SK-N-SH (cell line): ENCODE data around the gene MYLK. TPM values are rescaled to one million over a fixed set of nuclear protein-coding genes. Genes with fewer than 3 reads are reported as not detected.

Source experiments
- CTCF ChIA-PET: fragments of 300-600, 350-600 bp; formaldehyde crosslinking; extraction: SDS; loops from one replicate; lab custom pipeline; 2021; lab: Yijun Ruan, JAX
- POLR2A ChIA-PET: fragments of 350-600 bp; sonication (Branson Sonifier 250); formaldehyde crosslinking; extraction: SDS; loops from one replicate; lab custom pipeline; 2020; ENCODE audit warnings: antibody characterized with exemption, inconsistent platforms; lab: Yijun Ruan, JAX
- DNase-seq: peaks from one replicate; pipeline ENCODE4 v3.0.0; 2012
- H2AFZ ChIP-seq: fragments of 200-600 bp; sonication (generic); 2 replicates; pipeline ENCODE4 v1.8.1; 2016; ENCODE audit warnings: antibody characterized with exemption, mild to moderate bottlenecking, low read depth
- H3F3A ChIP-seq: fragments of 200-600 bp; sonication (generic); replicated peaks from 2 replicates; pipeline ENCODE3; 2016; ENCODE audit warnings: antibody characterized with exemption, mild to moderate bottlenecking; ENCODE audit not compliant: insufficient read depth
- H3K27ac ChIP-seq, 2 experiments: fragments of 200-500 bp in 1 of 2; fragments of 200-600 bp in 1 of 2; sonication (Bioruptor generic) in 1 of 2; sonication (generic), shearing (Covaris generic) in 1 of 2; 2 replicates each; pipeline versions ENCODE4 v1.5.1 to v1.6.1; 2014 to 2016; ENCODE audit warnings: low read depth in 2 of 2, inconsistent platforms in 1 of 2, low read length in 1 of 2, mild to moderate bottlenecking in 1 of 2, mixed read lengths in 1 of 2
- H3K27me3 ChIP-seq: fragments of 200-600 bp; sonication (generic), shearing (Covaris generic); 2 replicates; pipeline ENCODE4 v1.6.1; 2016; ENCODE audit warnings: mixed run types; ENCODE audit not compliant: insufficient read depth
- H3K36me3 ChIP-seq, 2 experiments: fragments of 200-500 bp in 1 of 2; fragments of 200-600 bp in 1 of 2; sonication (Bioruptor generic) in 1 of 2; sonication (generic) in 1 of 2; replicated peaks in 1 of 2; 2 replicates each; pipeline versions ENCODE3 to v1.5.1; 2014 to 2016; ENCODE audit warnings: low read length in 1 of 2, mild to moderate bottlenecking in 1 of 2; ENCODE audit not compliant: insufficient read depth in 2 of 2, control insufficient read depth in 1 of 2
- H3K4me1 ChIP-seq, 2 experiments: fragments of 200-500 bp in 1 of 2; fragments of 200-600 bp in 1 of 2; sonication (Bioruptor generic) in 1 of 2; sonication (generic), shearing (Covaris generic) in 1 of 2; 2 replicates each; pipeline versions ENCODE4 v1.5.1 to v1.6.1; 2014 to 2016; ENCODE audit warnings: low read depth in 1 of 2, low read length in 1 of 2, mixed run types in 1 of 2; ENCODE audit not compliant: insufficient read depth in 2 of 2, control insufficient read depth in 1 of 2
- H3K4me2 ChIP-seq: fragments of 200-600 bp; sonication (generic), shearing (Covaris generic); 2 replicates; pipeline ENCODE4 v1.6.1; 2017; ENCODE audit warnings: mixed run types
- H3K4me3 ChIP-seq, 2 experiments: fragments of 200-500 bp in 1 of 2; fragments of 200-600 bp in 1 of 2; sonication (Bioruptor generic) in 1 of 2; sonication (generic), shearing (Covaris generic) in 1 of 2; 2 replicates each; pipeline versions ENCODE4 v1.5.1 to v1.8.1; 2014 to 2016; ENCODE audit warnings: low read depth in 2 of 2, inconsistent platforms in 1 of 2, low read length in 1 of 2, mild to moderate bottlenecking in 1 of 2, mixed read lengths in 1 of 2, moderate library complexity in 1 of 2
- H3K79me2 ChIP-seq: fragments of 200-600 bp; sonication (generic); 2 replicates; pipeline ENCODE4 v1.8.1; 2017; ENCODE audit warnings: mild to moderate bottlenecking; ENCODE audit not compliant: insufficient read depth
- H3K9ac ChIP-seq: fragments of 200-600 bp; sonication (generic); 2 replicates; pipeline ENCODE4 v1.6.1; 2017; ENCODE audit warnings: mixed run types
- H3K9me2 ChIP-seq: fragments of 200-600 bp; sonication (generic); 2 replicates; pipeline ENCODE4 v1.6.1; 2017; ENCODE audit warnings: mixed run types
- H3K9me3 ChIP-seq: fragments of 200-600 bp; sonication (generic); 2 replicates; pipeline ENCODE4 v1.6.1; 2017; ENCODE audit warnings: mixed run types, mild to moderate bottlenecking, moderate library complexity
- H4K20me1 ChIP-seq: fragments of 200-600 bp; sonication (generic); 2 replicates; pipeline ENCODE4 v1.6.1; 2017; ENCODE audit warnings: mild to moderate bottlenecking, mixed run types; ENCODE audit not compliant: insufficient read depth
- FOSL2 ChIP-seq: IDR thresholded peaks from 2 replicates; pipeline ENCODE4 v1.4.0; 2012; ENCODE audit warnings: low read depth, mild to moderate bottlenecking, moderate library complexity, borderline replicate concordance
- FOXJ3 ChIP-seq: sonication (generic); formaldehyde crosslinking; IDR thresholded peaks from 2 replicates; pipeline ENCODE4 v1.5.1; 2020; ENCODE audit warnings: mild to moderate bottlenecking, missing genetic modification reagents
- IRF3 ChIP-seq: fragments of 150-350 bp; IDR thresholded peaks from 2 replicates; pipeline ENCODE4 v1.6.1; 2016; ENCODE audit warnings: mild to moderate bottlenecking, low read depth, low read length
- MAX ChIP-seq: IDR thresholded peaks from 2 replicates; pipeline ENCODE4 v1.4.0; 2012; ENCODE audit warnings: low read depth
- MEF2A ChIP-seq: IDR thresholded peaks from 2 replicates; pipeline ENCODE4 v1.4.0; 2012; ENCODE audit warnings: low read depth, borderline replicate concordance
- NRF1 ChIP-seq: IDR thresholded peaks from 2 replicates; pipeline ENCODE4 v1.6.1; 2012; ENCODE audit warnings: low read depth, mild to moderate bottlenecking, low read length
- PBX3 ChIP-seq: IDR thresholded peaks from 2 replicates; pipeline ENCODE4; 2012
- TCF12 ChIP-seq: IDR thresholded peaks from 2 replicates; pipeline ENCODE4 v1.4.0; 2012
- USF1 ChIP-seq: IDR thresholded peaks from 2 replicates; pipeline ENCODE4 v1.4.0; 2012; ENCODE audit warnings: low read depth, borderline replicate concordance
- WGBS: methylation state at CpG from one replicate; pipeline ENCODE4 v1.1.6; 2017; ENCODE audit warnings: low lambda C conversion rate; 5-methylcytosine and 5-hydroxymethylcytosine counted together
- polyA plus RNA-seq, 3 experiments: library from polyadenylated mRNA; depleted of rRNA; stranded (reverse); fragments of >200 nt; gene quantifications; 2 replicates each; pipeline ENCODE4 v1.2.3, GENCODE V29; 2012

MYLK gene
- polyA plus RNA-seq, 1 of the 3 experiments (the other 2 are of a cell fraction), result 272 TPM

GRCh38 chr3:123583561-123583960 is 300.6 kb downstream of the MYLK start:
- POLR2A ChIA-PET, result no interaction called here
- H3K9ac ChIP-seq, result peak overlapping the region; percentile 87; the same call in 1 of the 2 replicates
- H4K20me1 ChIP-seq, result no peaks in the 10 kb centered on the region
- H2AFZ ChIP-seq, result peak overlapping the region; percentile 82; the same call in 1 of the 2 replicates
- H3K79me2 ChIP-seq, result peaks cover 40% of the 10 kb centered on the region
- H3K4me1 ChIP-seq, result peaks cover 4 to 9% of the 10 kb centered on the region in 2 experiments; a peak in 3 of 4 replicates
- peaks cover 10 to 24% of the 10 kb centered on the region in 2 experiments for H3K36me3 ChIP-seq
- WGBS, result 72% methylated on average over 3 of the region's 3 CpGs
- no peaks in the 10 kb centered on the region for H3K27me3 ChIP-seq
- H3K4me3 ChIP-seq, result peak overlapping the region; percentile 78 to 93; a peak in 3 of 4 replicates
- CTCF ChIA-PET, result interaction anchor here (0.7 to 4.3 kb wide), 6 partner anchors 13 to 554 kb away, joined by 3 to 29 read pairs (median 5); no protein-coding TSS in a partner anchor
- H3K9me2 ChIP-seq, result no peaks in the 10 kb centered on the region
- no peak overlapping the region for H3K27ac ChIP-seq
- no peak for TF ChIP-seq FOSL2
- TF ChIP-seq MAX, result no peak
- no peak for TF ChIP-seq PBX3
- TF ChIP-seq MEF2A, result no peak
- TF ChIP-seq USF1, result no peak
- TF ChIP-seq NRF1, result no peak
- no peak for TF ChIP-seq FOXJ3
- no peaks in the 10 kb centered on the region for H3K9me3 ChIP-seq
- peaks cover 15% of the 10 kb centered on the region for H3F3A ChIP-seq
- no peak for DNase-seq
- peak overlapping the region; percentile 79 for H3K4me2 ChIP-seq

GRCh38 chr3:123582315-123582714 is 301.8 kb downstream of the MYLK start:
- H3K4me1 ChIP-seq, result peaks cover 4 to 9% of the 10 kb centered on the region in 2 experiments; a peak in 3 of 4 replicates
- no peaks in the 10 kb centered on the region for H3K27me3 ChIP-seq
- ChIA-PET CTCF (interaction anchor here (0.9 to 4.3 kb wide), 4 partner anchors 14 to 253 kb away, joined by 3 to 29 read pairs (median 5); no protein-coding TSS in a partner anchor), POLR2A (no interaction called here)
- no peak for DNase-seq
- H3K9me2 ChIP-seq, result no peaks in the 10 kb centered on the region
- H3F3A ChIP-seq, result peaks cover 15% of the 10 kb centered on the region
- TF ChIP-seq IRF3 (no peak), TCF12 (no peak)
- 87% methylated on average over 3 of the region's 3 CpGs for WGBS
- no peak overlapping the region for H3K4me3 ChIP-seq
- no peak overlapping the region for H3K4me2 ChIP-seq
- no peaks in the 10 kb centered on the region for H4K20me1 ChIP-seq
- peaks cover 12 to 23% of the 10 kb centered on the region in 2 experiments for H3K36me3 ChIP-seq
- H2AFZ ChIP-seq, result no peak overlapping the region
- H3K27ac ChIP-seq, result no peak overlapping the region
- no peak overlapping the region for H3K9ac ChIP-seq
- H3K9me3 ChIP-seq, result no peaks in the 10 kb centered on the region
- H3K79me2 ChIP-seq, result peaks cover 29% of the 10 kb centered on the region
